ENCODE results near the gene PNISR. TPM values are rescaled to one million over a fixed set of nuclear protein-coding genes. Genes with fewer than 3 reads are reported as not detected.

The PNISR gene
- total RNA-seq, 1 donor: 82.0 TPM

DNA sequence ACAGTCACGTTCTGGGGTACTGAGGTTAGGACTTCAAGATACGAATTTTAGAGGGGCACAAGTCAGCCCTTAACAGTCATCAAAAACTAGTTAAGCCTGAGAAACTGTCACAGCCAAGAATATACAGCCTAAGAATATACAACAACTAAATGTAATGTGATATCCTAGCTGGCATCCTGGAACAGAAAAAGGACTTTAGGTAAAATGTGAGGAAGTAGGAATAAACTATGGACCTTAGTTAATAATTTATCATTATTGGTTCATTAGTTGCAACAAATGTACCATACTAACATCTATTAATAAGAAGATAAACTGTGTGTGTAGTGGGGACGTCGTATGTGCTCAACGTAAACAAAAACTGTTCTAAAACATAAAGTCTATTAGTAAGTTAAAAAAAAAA lies 1.1 kb downstream of the PNISR start:
- H3K4me3 ChIP-seq (ENCODE audit: low read depth, low read length): peak overlapping the region; percentile 99
- TF ChIP-seq, protein P1, sequence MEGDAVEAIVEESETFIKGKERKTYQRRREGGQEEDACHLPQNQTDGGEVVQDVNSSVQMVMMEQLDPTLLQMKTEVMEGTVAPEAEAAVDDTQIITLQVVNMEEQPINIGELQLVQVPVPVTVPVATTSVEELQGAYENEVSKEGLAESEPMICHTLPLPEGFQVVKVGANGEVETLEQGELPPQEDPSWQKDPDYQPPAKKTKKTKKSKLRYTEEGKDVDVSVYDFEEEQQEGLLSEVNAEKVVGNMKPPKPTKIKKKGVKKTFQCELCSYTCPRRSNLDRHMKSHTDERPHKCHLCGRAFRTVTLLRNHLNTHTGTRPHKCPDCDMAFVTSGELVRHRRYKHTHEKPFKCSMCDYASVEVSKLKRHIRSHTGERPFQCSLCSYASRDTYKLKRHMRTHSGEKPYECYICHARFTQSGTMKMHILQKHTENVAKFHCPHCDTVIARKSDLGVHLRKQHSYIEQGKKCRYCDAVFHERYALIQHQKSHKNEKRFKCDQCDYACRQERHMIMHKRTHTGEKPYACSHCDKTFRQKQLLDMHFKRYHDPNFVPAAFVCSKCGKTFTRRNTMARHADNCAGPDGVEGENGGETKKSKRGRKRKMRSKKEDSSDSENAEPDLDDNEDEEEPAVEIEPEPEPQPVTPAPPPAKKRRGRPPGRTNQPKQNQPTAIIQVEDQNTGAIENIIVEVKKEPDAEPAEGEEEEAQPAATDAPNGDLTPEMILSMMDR (IDR thresholded peaks at IDR 0.05; ENCODE audit: insufficient read depth, low read depth, low read length): no peak
- no peak for DNase-seq (ENCODE audit: low read depth)

GRCh38 chr6:99422912-99423311 lies 2.2 kb downstream of the PNISR start:
- no peak for DNase-seq (ENCODE audit: low read depth)
- TF ChIP-seq, protein P1 (IDR thresholded peaks at IDR 0.05; ENCODE audit: insufficient read depth, low read depth, low read length): no peak
- H3K4me3 ChIP-seq (ENCODE audit: low read depth, low read length): no peak overlapping the region

DNA sequence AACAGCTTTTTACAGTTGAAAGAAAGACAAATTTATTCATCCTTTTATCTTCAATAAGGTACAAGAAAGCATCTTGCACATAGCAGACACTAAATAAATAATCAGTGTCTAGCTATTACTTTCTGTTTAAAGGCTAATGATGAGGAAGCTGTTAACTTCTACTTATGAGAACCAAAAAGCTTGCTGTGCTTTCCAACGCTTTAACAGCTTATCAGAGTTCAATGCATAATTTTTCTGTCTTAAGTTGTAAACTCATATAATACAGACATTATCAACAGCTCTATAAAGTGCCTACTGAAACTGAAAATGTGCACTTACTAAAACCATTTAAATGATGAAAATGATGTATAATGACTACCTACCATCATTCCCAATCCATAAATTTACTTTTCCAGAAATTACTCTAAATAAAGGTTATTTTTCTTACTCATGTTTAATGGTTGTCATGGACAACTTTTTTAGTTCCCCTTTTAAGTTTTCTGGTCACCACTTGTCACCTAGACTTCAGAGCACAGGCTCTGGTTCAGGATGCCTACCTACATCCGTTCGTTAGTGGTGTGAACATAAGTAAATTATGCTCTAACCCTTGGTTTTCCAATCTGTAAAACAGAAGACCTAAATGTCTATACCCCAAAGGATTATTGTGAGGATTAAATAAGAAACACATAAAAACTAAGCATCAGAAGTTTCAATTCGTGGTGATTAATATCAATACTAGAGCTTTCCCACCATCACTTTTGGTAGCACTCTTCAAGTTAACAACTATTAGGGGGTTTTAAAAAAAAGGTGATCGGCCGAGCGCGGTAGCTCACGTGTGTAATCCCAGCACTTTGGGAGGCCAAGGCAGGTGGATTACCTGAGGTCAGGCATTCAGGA lies 8.0 kb downstream of the PNISR start:
- DNase-seq (ENCODE audit: low read depth): no peak
- TF ChIP-seq, protein P1 (IDR thresholded peaks at IDR 0.05; ENCODE audit: insufficient read depth, low read depth, low read length): no peak

DNA sequence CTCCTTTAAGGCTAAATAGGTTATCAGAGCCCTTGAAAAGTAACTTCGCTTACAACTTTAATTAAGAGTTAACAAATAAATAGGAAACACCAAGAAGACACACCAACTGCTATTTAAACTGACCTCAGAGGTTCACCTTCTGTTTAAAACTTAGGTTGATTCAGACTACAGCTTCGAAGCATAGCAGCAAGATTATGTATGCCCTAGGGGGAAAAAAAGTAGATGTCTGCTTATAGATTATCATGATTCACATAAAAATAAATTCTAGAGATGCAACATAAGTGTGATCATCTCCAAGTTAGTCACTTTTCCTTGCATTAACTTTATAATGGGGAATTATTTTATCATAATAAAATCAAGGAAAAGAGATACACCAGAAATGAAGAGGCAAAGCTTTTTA lies 8.9 kb downstream of the PNISR start:
- TF ChIP-seq, protein P1 (IDR thresholded peaks at IDR 0.05; ENCODE audit: insufficient read depth, low read depth, low read length): no peak
- DNase-seq (ENCODE audit: low read depth): no peak
- H3K4me3 ChIP-seq (ENCODE audit: low read depth, low read length): no peak overlapping the region

More for the DNA sequence above, 8.0 kb downstream of the PNISR start:
- no peak overlapping the region for H3K4me3 ChIP-seq (ENCODE audit: low read depth, low read length)

DNA sequence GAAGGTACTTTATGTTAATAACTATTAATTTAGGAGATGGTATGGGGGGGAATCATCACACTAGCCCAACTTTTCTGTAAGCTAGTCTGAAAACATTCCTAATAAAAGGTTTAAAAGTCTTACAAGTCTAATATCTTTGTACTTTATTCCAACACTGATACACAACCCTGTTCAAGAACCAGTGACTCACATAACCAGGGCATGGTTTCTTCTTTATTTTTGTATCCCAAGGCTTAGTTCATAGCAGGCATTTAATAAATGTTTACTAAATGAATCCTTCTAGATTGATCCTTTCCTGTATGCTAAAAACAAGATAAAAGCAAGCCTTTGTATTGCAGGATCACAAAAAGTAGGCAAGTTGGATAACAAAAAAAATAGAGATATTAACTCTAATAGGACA lies 9.7 kb downstream of the PNISR start:
- no peak for DNase-seq (ENCODE audit: low read depth)
- TF ChIP-seq, protein P1 (IDR thresholded peaks at IDR 0.05; ENCODE audit: insufficient read depth, low read depth, low read length): no peak
- H3K4me3 ChIP-seq (ENCODE audit: low read depth, low read length): no peak overlapping the region

DNA sequence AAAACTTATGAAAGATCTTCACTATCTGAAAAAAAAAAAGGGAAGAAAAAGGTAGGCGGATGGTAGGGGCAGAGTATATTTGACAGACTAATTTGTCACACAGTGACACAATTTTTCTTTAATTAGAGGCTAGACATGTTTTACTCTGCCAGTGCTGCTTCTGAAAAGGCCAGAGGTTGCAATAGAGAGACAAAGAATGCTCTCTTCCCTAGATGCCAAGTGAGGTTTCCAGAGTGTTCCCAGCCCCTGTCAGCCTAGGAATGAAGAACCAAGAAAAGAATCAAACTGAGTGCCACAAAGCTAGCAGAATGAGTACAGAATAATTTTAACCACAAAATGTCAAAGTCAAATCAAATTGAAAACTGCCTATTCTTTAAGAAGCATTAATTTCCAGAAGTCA lies 13.0 kb downstream of the PNISR start:
- TF ChIP-seq, protein P1 (IDR thresholded peaks at IDR 0.05; ENCODE audit: insufficient read depth, low read depth, low read length): no peak
- no peak overlapping the region for H3K4me3 ChIP-seq (ENCODE audit: low read depth, low read length)

More for the DNA sequence above, 13.0 kb downstream of the PNISR start:
- DNase-seq (ENCODE audit: low read depth): no peak

Measured in fibroblast of villous mesenchyme (primary cell).